Measurements from ENCODE around the gene SLC25A12.
"Not testable (repeated sequence)": the region's sequence is repeated elsewhere in the genome, so short reads cannot be mapped to it uniquely, and the experiment has no call there.

The SLC25A12 gene

DNA sequence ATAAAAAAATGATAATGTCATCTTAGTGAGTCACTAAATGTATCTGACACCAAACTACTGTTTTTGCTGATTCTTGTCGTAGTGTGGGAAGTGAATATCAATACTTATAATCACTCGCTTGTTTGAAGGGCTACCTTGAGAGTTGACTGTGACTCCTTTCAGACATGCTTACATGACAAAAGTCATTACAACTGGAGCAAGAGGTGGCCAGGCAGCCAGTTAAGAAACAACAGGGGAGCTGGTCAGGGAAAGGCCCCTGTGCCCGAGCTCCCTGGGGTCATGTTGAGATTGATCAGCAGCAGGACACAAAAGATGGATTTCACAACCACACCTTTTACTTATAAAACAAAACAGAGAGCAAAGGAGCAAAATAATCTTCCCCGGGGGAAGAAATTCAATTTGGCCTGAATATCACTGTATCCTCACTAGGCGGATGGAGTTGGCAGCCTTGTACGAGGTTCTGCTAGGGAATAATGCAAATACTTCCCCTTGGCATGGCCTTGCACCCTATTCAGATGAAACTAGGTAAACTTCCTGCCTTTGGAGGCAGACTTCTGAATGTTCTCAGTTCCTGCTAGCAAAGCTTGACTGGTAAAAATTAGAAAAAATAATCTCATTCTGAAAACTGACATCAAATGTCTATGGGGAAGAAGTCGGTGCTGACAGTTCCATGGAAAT lies 105.6 kb downstream of the SLC25A12 start:
- DNase-seq, result no peak

DNA sequence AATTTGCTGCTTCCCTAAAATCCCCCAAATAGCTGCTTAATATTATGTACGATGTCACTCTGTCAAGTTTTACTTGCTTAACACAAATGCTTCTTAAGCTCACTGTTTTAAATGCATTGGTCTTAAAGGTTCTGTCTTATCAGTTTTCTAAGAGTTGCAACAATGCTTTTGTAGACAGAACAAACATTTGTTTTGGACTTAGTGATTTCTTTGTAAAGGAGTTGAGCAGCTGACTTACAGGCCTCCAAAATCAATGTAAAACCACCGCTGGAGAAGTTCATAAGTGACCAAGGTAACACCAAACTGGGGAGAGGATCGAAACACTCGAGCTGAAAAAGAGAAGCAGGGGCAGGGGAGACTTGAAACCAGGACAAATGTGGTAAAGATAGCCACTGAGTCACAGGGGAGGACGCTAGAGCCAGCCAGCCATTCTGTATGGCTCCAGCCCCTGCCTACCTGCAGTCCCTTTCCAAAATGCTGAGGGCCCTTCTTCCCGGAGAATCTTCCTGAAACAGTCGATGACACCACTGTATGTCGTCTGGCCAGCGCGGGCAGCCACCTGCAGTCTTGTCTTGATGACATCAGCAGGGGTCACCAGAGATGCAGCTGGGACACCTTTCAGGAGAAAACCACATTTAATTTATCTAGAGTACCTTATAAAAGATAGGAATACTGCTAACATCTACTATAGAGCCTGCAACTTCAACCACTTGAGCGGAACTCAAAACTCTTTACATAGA lies 106.5 kb downstream of the SLC25A12 start:
- DNase-seq, result no peak

DNA sequence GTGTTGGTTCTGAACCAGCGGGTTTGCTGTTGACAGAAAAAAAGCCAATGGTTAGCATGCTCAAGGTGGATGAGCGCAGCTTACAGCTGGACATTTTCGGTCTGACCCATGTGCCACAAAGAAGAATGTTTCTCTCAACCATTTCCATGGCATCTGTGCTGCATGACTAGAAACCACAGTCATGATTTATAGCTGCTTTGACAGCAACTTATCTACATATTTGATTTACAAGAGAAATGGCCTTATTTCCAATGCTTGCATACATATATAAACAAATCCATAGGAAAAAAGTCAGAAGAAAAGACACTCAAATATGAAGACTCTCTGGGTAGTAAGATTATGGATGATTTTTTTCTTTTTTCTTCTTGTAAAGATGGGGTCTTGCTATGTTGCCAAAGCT lies 108.6 kb downstream of the SLC25A12 start:
- DNase-seq, result no peak

DNA sequence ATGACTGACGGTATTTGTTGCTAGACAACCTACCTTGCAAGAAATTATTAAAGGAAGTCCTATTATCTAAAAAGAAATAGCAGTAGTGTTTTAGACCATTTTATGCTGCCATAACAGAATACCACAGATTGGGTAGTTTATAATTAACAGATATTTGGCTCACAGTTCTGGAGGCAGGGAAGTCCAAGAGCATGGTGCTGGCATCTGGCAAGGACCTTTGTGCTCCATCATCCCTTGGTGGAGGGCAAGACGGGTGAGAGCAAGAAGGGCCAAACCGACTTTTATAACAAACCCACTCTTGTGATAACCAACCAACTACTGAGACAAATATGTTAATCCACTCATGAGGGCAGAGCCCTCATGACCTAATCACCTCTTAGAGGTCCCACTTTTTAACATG lies 115.5 kb downstream of the SLC25A12 start:
- no peak for DNase-seq

DNA sequence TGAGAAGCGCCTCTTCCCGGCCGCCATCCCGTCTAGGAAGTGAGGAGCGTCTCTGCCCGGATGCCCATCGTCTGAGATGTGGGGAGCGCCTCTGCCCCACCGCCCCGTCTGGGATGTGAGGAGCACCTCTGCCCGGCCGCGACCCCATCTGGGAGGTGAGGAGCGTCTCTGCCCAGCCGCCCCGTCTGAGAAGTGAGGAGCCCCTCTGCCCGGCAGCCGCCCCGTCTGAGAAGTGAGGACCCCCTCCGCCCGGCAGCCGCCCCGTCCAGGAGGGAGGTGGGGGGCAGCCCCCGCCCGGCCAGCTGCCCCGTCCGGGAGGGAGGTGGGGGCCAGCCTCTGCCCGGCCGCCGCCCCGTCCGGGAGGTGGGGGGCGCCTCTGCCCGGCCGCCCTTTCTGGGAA lies 119.5 kb downstream of the SLC25A12 start:
- DNase-seq, result not testable (repeated sequence)

DNA sequence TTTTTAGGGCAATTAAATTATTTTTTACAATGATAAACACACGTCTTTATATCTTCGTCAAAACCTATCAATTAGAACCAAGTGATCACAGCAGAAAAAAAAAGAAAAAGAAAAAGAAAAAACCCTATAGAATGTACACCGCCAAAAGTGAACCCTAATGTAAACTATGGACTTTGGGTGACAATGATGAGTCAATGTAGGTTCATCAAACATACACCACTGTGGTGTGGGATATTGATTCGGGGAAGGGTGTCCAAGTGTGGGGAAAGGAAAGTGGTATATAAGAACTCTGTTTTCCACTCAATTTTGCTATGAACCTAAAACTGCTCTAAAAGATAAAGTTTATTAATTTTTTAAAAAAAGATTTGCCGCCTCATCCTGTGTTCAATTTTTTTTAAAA lies 121.7 kb downstream of the SLC25A12 start:
- no peak for DNase-seq

DNA sequence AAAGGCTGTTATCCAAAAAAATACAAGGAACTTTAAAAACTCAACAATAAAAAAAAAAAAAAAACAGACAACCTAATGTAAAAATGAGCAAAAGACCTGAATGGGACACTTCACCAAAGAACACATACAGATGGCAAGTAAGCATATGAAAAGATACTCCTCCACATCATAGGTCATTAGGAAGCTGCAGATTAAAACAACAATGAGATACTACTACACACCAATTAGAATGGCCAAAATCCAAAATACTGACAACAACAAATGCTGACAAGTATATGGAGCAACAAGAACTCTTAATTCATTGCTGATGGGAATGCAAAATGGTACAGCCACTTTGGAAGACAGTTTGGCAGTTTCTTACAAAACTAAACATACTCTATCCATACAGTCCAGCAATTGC lies 122.6 kb downstream of the SLC25A12 start:
- no peak for DNase-seq

DNA sequence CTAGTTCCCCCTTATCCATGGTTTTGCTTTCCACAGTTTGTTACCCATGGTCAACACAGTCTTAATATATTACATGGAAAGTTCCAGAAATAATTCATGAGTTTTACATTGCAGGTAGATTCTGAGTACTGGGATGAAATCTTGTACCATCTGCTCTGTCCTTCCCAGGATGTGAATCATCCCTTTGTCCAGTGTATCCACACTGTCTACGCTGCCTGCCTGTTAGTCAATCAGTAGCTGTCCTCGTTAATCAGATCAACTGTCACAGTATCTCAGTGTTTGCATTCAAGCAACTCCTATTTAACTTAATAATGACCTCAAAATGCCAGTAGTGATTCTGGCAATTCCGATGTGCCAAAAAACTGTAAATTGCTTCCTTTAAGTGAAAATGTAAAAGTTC lies 130.4 kb downstream of the SLC25A12 start:
- peak; percentile 27 for DNase-seq

DNA sequence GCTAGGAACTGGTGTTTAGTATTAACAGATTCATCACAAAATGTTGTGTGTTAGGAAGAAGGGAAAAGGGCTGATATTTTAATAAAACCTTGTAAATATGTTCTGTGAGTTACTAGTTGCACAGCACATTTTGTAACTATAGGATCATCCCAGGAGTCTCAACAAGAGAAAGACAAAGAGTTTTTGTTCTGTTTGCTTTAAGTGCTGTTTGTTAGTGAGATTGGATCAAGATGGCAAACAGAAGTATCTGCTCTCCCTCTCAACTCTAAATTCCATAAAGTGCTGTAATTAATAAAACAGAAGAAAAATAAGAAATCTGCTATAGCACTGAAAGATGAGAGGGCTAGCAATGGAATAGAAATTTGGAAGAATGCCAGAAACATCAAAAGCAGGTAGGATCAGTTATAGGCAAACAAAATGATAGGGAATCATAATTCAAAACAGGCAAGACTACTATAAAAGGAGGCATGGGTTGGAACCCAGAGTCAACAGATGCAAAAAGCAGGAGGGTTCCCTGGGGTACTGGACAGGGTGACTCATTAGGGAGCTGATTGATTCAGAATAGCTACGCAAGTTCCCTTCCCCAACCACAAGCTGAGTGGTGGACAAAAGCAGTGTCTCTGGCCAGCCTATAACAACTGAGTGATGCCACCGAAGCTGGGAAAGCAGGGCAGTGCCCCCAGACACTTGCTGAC lies 131.0 kb downstream of the SLC25A12 start:
- no peak for DNase-seq

DNA sequence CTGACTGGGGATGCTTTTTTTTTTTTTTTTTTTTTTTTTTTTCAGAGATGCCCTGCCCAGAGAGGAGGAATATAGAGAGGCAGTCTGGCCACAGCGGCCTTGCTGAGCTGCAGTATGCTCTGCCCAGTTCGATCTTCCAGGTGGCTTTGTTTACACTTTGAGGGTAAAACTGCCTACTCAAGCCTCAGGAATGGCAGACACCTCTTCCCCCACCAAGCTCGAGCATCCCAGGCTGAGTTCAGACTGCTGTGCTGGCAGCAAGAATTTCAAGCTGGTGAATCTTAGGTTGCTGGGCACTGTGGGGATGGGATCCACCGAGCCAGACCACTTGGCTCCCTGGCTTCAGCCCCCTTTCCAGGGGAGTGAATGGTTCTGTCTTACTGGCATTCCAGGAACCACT lies 132.9 kb downstream of the SLC25A12 start:
- DNase-seq, result peak; percentile 92

DNA sequence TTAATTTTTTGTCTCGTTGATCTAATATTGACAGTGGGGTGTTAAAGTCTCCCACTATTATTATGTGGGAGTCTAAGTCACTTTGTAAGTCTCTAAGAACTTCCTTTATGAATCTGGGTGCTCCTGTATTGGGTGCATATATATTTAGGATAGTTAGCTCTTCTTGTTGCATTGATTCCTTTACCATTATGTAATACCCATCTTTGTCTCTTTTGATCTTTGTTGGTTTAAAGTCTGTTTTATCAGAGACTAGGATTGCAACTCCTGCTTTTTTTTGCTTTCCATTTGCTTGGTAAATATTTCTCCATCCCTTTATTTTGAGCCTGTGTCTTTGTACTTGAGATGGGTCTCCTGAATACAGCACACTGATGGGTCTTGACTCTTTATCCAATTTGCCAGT lies 135.3 kb downstream of the SLC25A12 start:
- DNase-seq, result not testable (repeated sequence)

DNA sequence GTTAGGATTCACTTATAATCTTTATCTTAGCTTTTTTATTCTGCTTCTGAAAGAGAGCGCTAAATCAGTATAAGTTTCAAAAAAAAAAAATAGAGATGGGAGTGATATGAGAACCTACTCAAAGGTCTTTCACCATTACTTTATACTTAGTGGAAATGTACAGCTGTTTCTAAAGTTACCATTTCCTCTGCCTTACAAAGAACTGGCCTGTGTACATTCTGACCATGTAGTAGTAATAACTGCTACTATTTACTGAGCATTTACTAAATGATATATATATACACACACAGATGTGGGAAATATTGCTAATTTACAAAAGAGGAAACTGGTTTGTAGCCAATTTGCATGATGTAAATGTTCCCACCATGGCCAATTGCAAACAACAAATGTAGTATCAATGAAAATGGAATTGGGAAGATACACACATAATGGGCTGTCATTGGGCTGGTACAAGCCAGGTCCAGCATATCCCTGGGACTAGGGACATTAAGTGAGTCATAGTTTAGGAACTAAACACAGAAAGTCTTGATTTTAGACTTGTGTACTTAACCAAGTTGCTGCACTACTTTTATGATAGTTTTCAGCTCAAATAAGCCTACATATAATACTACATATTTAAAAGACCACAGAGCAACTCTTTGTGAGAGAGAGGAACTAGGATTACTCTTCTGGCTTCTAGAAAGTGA lies 139.6 kb downstream of the SLC25A12 start:
- no peak for DNase-seq

DNA sequence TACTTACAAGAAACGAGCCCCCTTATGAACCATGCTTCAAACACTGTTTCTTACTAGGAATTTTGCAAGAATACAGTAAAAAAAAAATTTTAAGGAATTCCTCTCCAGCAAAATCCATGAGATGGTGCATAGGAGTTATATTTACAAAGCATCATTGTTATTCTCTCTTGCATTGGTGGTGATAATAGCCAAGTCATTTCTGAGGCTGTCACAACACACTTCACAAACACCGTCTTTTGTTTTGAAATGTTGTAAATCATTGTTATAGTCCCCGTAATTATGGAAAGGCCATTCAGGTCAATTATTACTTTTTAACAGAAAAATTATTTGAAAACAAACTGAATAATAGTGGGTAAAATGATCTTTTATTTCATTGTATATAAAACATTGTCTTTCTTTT lies 146.7 kb downstream of the SLC25A12 start:
- DNase-seq, result no peak

DNA sequence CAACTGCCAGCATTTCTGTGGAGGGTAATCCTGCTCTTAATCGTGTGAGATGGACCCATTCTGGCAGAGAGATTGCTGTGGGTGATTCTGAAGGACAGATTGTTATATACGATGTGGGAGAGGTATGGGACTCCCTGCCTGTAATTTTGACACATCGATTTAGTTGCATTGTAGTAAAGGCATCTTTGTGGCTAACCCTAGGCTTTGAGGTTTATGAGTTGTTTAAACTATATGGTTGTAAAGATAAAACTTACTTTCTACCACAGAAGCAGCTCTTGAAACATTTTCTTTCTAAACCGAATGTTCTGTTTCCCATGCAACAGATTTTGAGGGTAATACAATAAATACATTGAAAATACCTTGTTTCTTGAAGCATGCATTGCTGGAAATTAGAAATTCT lies 148.2 kb downstream of the SLC25A12 start:
- no peak for DNase-seq

DNA sequence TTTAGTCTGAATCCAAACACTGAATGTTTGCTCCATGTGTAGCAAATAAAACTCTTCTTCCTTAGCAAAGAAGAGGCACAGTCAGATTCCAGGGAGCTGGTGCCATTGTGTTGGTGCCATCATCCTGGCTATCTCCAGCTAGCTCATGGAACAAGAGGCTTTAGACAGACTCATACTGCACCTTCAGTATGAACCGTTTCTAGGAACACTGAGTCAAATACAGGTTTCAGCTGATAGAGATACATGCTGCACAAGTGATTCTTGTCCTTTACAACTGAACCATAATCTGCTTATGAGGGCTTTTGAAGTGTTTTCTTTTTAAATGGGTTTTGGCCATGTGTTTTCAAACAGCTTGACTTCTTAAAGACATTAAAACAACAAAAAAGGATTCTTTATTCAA lies 148.9 kb downstream of the SLC25A12 start:
- DNase-seq, result no peak

DNA sequence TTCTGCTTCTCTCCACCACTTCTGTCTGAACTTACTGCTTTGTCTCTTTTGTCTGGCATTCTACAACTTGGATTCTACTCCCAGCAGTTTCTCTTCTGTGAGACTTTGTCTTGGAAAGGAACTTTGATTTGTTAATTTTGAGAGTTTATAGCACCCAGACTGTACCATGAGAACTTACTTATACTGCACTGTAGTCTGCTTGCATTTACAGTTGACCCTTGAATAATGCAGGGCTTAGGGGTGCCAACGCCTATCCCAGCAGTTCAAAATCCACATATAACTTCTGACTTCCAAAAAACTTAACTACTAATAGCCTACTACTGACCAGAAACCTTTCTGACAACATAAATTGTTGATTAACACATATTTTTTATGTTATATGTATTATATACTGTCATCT lies 151.3 kb downstream of the SLC25A12 start:
- no peak for DNase-seq

DNA sequence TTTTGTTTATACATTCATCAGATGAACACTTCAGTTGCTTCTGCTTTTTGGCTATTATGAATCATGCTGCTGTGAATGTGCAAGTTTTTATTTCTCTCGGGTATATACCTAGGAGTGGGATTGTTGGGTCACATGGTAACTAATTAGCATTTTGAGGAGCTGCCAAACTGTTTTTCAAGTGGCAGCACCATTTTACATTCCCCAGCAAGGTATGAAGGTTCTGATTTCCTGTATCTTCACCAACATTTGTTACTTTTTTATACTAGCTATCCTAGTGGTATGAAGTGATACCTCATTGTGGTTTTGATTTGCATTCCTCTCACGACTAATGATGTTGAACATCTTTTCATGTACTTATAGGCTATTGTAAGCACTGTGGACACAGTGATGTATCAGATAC lies 152.9 kb downstream of the SLC25A12 start:
- DNase-seq, result peak; percentile 35

DNA sequence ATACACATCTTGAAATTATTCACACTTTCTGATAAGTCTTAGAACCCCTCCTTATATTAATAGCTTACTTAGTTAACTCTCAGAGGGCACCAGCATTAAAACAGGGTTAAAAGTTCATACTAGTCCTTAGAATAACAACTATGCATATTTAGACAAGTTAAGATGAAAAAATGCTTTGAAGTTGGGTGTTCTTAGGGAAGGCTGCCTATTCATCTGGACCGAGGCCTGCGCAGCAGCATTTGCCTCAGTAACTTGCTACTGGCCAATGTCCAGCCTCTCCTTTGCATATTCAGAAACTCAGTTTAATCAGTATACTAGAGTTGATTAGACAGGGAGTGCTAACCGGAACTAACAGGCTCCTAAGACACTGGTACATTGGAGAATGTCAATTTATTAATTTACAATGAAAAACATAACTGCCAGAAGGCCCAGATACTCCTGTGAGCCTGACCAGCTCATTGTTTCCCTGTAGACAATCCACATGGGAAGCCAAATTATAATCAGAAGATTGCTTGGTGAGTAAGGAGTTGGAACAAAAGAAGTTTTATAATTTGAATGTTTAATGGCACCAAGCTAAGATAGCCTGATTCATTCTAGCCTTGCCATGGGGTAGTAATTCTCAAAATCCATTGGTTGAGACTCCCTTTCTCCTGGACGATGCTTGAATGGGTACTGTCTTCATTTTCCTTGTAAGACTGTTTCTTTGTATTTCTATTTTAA lies 157.9 kb downstream of the SLC25A12 start:
- DNase-seq, result no peak
